Measurements from ENCODE around the gene DNAAF9.
"Not testable (repeated sequence)": the region's sequence is repeated elsewhere in the genome, so short reads cannot be mapped to it uniquely, and the experiment has no call there.

The DNAAF9 gene

DNA sequence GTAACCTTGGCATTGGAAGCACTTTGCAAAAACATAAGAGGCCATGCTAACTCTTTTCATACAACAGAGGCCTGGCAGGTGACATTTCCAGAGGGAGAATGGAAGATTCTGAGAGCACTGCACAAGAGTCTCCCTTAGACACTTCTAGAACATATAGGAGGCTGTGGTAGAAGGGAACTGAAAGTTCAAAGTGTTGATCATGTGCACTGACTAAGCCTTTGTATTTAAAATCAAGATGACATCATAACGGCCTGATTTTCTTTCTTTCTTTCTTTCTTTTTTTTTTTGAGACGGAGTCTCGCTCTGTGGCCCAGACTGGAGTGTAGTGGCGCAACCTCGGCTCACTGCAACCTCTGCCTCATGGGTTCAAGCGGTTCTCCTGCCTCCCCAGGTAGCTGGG lies 26.8 kb upstream of the DNAAF9 start:
- Histone ChIP-seq H4K20me1 (no peaks in the 10 kb centered on the region), H3K36me3 (no peaks in the 10 kb centered on the region), H3K4me1 (peaks cover 10 to 45% (median 20%) of the 10 kb centered on the region in 10 experiments; a peak in 19 of 20 replicates), H3K9me3 (replicated peaks in 1 of 11) (no peaks in the 10 kb centered on the region), H3K27ac (no peak overlapping the region; a peak in 2 of 22 replicates), H3K4me2 (peak overlapping the region in 3 of 11 experiments; percentile 29 to 76 (median 57); a peak in 6 of 22 replicates), H3K9ac (no peak overlapping the region), H3K27me3 (no peaks in the 10 kb centered on the region), H3K4me3 (no peak overlapping the region)
- TF ChIP-seq Cebpa-rat (IDR thresholded peaks at IDR 0.05), result no peak

DNA sequence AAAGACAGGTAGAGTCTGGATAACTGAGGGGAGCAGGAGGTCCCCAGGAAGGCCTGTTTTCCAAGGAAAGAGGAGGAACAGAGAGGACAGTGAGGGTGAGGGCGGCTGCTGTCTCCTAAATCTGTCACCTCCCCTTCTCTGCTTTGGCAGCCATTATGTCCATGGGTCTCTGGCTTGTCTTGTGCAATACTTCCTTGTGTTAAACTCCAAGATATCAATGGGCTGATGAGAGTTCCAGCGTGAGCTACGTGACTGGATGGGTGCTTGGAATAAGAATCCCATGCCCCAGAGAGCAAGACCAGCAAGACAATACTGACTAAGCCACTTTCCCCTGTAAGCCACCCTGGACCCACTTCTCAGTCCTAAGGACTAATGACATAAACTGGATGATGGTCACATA lies 26.3 kb upstream of the DNAAF9 start:
- no peaks in the 10 kb centered on the region for H4K20me1 ChIP-seq
- H3K9ac ChIP-seq, result no peak overlapping the region
- peak overlapping the region in 3 of 11 experiments; percentile 29 to 76 (median 57); a peak in 5 of 22 replicates for H3K4me2 ChIP-seq
- no peaks in the 10 kb centered on the region for H3K9me3 ChIP-seq (replicated peaks in 1 of 11)
- no peak overlapping the region for H3K27ac ChIP-seq
- H3K36me3 ChIP-seq, result no peaks in the 10 kb centered on the region
- H3K4me3 ChIP-seq, result no peak overlapping the region
- no peaks in the 10 kb centered on the region for H3K27me3 ChIP-seq
- H3K4me1 ChIP-seq, result peaks cover 10 to 50% (median 20%) of the 10 kb centered on the region in 10 experiments; a peak in 19 of 20 replicates
- 0 out of 22 replicates have a peak, but pooled peaks of 1 of the 11 experiments have one; percentile 20 for TF ChIP-seq Cebpa-rat (IDR thresholded peaks at IDR 0.05)

DNA sequence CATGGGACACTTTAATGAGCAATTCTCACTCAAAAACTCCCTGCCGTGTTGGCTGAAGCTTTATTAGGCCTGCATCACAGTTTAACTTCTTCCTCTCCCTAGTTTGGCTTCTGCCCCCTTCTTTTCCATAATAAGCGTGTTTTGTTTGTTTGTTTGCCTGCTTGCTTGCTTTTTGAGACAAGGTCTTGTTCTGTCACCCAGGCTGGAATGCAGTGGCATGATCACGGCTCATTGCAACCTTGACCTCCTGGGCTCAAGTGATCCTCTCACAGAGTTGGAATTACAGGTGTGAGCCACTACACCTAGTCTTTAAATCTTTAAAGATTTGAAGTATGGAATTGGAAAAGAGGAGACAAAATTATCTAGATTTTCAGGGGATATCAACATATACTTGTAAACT lies 25.4 kb upstream of the DNAAF9 start:
- no peaks in the 10 kb centered on the region for H3K27me3 ChIP-seq
- no peaks in the 10 kb centered on the region for H3K36me3 ChIP-seq
- no peak overlapping the region for H3K9ac ChIP-seq
- H3K4me3 ChIP-seq, result no peak overlapping the region
- H3K4me2 ChIP-seq, result no peak overlapping the region; a peak in 1 of 22 replicates
- no peaks in the 10 kb centered on the region for H4K20me1 ChIP-seq
- H3K9me3 ChIP-seq (replicated peaks in 1 of 11), result no peaks in the 10 kb centered on the region
- no peak for TF ChIP-seq Cebpa-rat (IDR thresholded peaks at IDR 0.05)
- no peak overlapping the region for H3K27ac ChIP-seq
- peaks cover 10 to 50% (median 20%) of the 10 kb centered on the region in 10 experiments; a peak in 19 of 20 replicates for H3K4me1 ChIP-seq

DNA sequence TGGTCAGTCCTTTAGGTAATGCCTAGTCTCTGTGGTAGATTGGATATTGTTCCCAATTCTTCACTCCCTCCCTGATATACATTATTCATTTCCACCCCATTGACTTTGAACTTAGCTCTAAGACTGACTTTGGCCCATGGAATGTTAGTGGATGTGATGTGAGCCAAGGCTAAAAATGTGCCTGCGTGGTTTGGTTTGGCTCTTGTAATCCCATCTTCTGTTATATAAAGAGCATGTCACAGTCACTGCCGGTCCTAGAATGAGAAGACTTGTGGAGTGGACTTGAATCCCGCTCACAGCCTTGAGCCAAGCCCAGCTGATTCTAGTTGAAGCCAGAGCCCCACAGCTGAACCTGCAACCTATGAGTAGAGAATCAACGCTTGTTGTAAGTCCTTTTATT lies 23.6 kb upstream of the DNAAF9 start:
- TF ChIP-seq Cebpa-rat (IDR thresholded peaks at IDR 0.05), result no peak
- Histone ChIP-seq H3K27ac (peak overlapping the region in 8 of 11 experiments; percentile 40 to 74 (median 54); a peak in 15 of 22 replicates), H3K4me1 (peaks cover 10 to 50% (median 20%) of the 10 kb centered on the region in 10 experiments; a peak in 19 of 20 replicates), H3K4me3 (no peak overlapping the region), H3K36me3 (no peaks in the 10 kb centered on the region), H3K27me3 (no peaks in the 10 kb centered on the region), H3K9me3 (replicated peaks in 1 of 11) (no peaks in the 10 kb centered on the region), H3K4me2 (peak overlapping the region; percentile 25 to 75 (median 52); a peak in 18 of 22 replicates), H3K9ac (peak overlapping the region in 2 of 11 experiments; percentile 24 to 53; a peak in 2 of 22 replicates), H4K20me1 (no peaks in the 10 kb centered on the region)

DNA sequence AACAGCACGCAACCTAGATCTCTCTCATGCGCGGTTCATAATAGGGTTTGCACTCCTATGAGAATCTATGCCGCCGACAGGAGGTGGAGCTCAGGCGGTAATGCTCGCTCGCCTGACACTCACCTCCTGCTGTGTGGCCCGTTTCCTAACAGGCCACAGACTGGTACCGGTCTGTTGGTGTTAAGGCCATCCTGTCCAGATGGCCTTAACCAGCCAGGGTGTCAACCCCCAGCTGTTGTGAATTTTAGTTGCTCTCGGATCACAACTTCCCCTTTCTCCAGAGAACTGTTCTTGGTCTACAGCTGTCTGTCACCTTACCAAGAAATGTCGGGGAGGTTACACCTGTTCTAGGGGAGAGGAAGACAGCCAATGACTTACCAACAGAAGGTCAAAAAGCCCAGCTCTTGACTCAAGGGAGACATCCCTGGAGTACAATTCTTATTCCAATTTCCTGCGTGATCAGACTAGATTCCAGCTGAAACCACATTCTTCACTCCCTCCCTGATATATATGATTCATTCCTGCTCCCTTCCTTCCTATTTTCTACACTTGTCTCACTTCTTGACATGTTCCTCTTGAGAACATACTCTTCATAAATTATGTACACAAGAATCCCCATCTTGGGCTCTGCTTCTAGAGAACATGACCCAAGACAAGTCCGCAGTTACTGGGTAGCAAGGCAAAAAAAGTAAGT lies 23.1 kb upstream of the DNAAF9 start:
- H3K27ac ChIP-seq, result peak overlapping the region in 9 of 11 experiments; percentile 15 to 74 (median 46); a peak in 15 of 22 replicates
- H3K9ac ChIP-seq, result peak overlapping the region in 2 of 11 experiments; percentile 24 to 53; a peak in 4 of 22 replicates
- no peaks in the 10 kb centered on the region for H4K20me1 ChIP-seq
- peak overlapping the region; percentile 25 to 75 (median 52); a peak in 21 of 22 replicates for H3K4me2 ChIP-seq
- TF ChIP-seq Cebpa-rat (IDR thresholded peaks at IDR 0.05), result no peak
- peaks cover 10 to 50% (median 20%) of the 10 kb centered on the region in 10 experiments; a peak in 19 of 20 replicates for H3K4me1 ChIP-seq
- no peaks in the 10 kb centered on the region for H3K9me3 ChIP-seq (replicated peaks in 1 of 11)
- no peaks in the 10 kb centered on the region for H3K36me3 ChIP-seq
- H3K27me3 ChIP-seq, result no peaks in the 10 kb centered on the region
- H3K4me3 ChIP-seq, result no peak overlapping the region; a peak in 1 of 20 replicates

DNA sequence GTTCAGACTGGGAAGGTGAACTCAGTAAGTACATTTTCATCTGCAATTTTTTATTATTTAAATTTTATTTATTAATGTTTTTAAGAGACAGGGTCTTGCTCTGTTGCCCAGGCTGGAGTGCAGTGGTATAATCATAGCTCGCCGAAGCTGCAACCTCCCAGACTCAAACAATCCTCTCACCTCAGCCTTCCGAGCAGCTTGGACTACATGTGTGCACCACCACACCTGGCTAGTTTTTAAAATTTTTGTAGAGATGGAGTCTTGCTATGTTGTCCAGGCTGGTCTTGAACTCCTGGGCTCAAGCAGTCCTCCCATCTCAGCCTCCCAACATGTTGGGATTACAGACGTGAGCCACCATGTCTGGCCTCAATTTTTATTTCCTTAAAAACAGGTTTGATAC lies 19.3 kb upstream of the DNAAF9 start:
- not testable (repeated sequence) for H3K27ac ChIP-seq, H4K20me1 ChIP-seq

DNA sequence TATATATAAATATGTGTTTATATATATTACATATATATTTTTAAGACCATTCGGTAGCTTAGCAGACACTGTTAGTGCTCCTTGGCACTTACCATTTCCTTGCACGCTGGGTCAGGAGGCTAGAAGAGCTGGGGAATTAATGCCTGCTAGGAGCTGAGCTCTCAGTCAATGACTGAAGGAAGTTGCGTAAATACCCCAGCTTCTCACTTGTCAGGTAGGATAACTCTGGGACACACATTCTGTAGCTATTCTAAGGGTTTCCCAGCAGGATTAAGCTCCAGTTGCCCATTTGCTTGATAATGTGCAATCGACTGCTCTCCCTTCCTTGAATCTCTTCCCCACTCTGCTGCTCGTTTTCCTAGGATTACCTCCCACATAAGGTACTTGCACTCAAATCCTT lies 15.7 kb upstream of the DNAAF9 start:
- Histone ChIP-seq H3K27ac (no peak overlapping the region), H3K9ac (no peak overlapping the region), H3K27me3 (no peaks in the 10 kb centered on the region), H3K4me2 (no peak overlapping the region), H3K36me3 (no peaks in the 10 kb centered on the region), H4K20me1 (no peaks in the 10 kb centered on the region), H3K4me3 (no peak overlapping the region), H3K4me1 (peaks cover 0 to 16% (median 8%) of the 10 kb centered on the region in 10 experiments; a peak in 12 of 20 replicates), H3K9me3 (replicated peaks in 1 of 11) (no peaks in the 10 kb centered on the region)
- TF ChIP-seq Cebpa-rat (IDR thresholded peaks at IDR 0.05), result no peak

More for the DNA sequence above, 19.3 kb upstream of the DNAAF9 start:
- H3K27me3 ChIP-seq; H3K4me3 ChIP-seq; H3K4me2 ChIP-seq; H3K36me3 ChIP-seq; H3K9me3 ChIP-seq (replicated peaks in 1 of 11); H3K9ac ChIP-seq: not testable (repeated sequence)
- peaks cover 10 to 30% (median 20%) of the 10 kb centered on the region in 10 experiments; a peak in 19 of 20 replicates for H3K4me1 ChIP-seq

DNA sequence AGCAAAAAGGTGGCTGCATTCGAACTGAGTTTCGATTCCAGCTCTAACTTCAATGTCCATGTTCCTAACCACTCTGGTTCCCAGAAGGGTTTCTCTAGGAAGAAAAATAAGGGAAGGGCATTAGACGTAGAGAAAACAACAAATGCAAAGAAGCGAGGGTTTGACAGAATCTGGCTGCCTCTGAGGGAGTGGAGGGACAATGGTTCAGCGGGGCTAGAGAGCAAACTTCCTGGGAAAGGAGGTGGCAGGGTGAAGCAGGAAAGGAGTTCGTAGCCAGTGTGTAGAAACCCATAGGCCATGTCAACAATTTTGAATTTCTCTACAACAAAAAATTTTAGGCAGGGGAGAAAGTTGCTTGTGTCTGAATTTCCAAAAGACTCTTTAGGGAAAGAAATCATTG lies 14.5 kb upstream of the DNAAF9 start:
- no peaks in the 10 kb centered on the region for H3K36me3 ChIP-seq
- H3K4me3 ChIP-seq, result no peak overlapping the region
- H3K9me3 ChIP-seq (replicated peaks in 1 of 11), result peaks cover 0 to under 1% (median 0%) of the 10 kb centered on the region in 11 experiments; a peak in 2 of 22 replicates
- no peak overlapping the region for H3K4me2 ChIP-seq
- no peak overlapping the region for H3K9ac ChIP-seq
- peaks cover 0 to 16% (median 8%) of the 10 kb centered on the region in 10 experiments; a peak in 12 of 20 replicates for H3K4me1 ChIP-seq
- TF ChIP-seq Cebpa-rat (IDR thresholded peaks at IDR 0.05), result no peak
- H4K20me1 ChIP-seq, result no peaks in the 10 kb centered on the region
- H3K27ac ChIP-seq, result no peak overlapping the region
- H3K27me3 ChIP-seq, result no peaks in the 10 kb centered on the region

DNA sequence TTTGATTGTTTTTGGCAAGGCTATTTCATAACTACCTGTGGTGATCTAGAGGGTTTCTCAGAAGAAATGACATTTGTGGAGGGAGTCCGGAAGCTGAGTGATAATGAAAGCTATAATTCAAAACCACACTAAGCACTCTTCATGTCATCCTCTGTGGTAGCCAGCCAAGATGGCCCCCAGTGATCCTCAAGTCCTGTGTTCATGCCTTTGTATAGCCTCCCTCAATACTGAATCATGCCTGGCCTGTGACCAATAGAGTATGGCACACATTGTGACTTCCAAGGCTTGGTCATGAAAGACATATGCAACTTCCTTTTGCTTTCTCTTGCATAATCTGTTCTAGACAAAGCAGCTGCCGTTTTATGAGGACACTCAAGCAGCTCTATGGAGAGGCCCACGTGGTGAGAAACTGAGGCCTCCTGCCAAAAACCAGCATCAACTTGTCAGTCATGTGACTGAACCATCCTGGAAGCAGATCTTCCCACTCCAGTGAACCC lies 12.8 kb upstream of the DNAAF9 start:
- H3K4me1 ChIP-seq, result peaks cover 0 to 16% (median 8%) of the 10 kb centered on the region in 10 experiments; a peak in 12 of 20 replicates
- no peak overlapping the region for H3K4me3 ChIP-seq
- TF ChIP-seq Cebpa-rat (IDR thresholded peaks at IDR 0.05), result peak in 5 of 11 experiments; percentile 17 to 70 (median 49); a peak in 5 of 22 replicates
- H3K4me2 ChIP-seq, result peak overlapping the region in 9 of 11 experiments; percentile 10 to 71 (median 34); a peak in 14 of 22 replicates
- peaks cover 0 to 18% (median 9%) of the 10 kb centered on the region in 11 experiments; a peak in 14 of 22 replicates for H3K9me3 ChIP-seq (replicated peaks in 1 of 11)
- peak overlapping the region in 6 of 11 experiments; percentile 6 to 61 (median 40); a peak in 13 of 22 replicates for H3K27ac ChIP-seq
- H4K20me1 ChIP-seq, result no peaks in the 10 kb centered on the region
- no peaks in the 10 kb centered on the region for H3K27me3 ChIP-seq
- no peaks in the 10 kb centered on the region for H3K36me3 ChIP-seq
- H3K9ac ChIP-seq, result no peak overlapping the region

DNA sequence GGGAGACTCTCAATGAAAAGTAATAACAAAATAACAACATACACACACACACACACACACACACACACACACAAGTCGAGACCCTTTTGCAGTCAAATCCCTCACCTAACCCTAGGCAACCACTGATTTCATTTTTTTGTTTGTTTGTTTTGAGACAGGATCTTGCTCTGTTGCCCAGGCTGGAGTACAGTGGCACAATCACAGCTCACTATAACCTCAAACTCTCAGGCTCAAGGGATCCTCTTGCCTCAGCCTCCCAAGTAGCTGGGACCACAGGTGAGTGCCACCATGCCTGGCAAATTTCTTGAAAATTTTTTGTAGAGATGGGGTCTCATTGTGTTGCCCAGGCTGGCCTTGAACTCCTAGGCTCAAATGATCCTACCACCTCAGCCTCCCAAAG lies 10.7 kb upstream of the DNAAF9 start:
- not testable (repeated sequence) for H3K9ac ChIP-seq, H3K27ac ChIP-seq, H3K4me2 ChIP-seq, H3K36me3 ChIP-seq, H3K4me3 ChIP-seq, H3K27me3 ChIP-seq, H4K20me1 ChIP-seq
- Histone ChIP-seq H3K4me1 (peaks cover 0 to 16% (median 8%) of the 10 kb centered on the region in 10 experiments; a peak in 12 of 20 replicates), H3K9me3 (replicated peaks in 1 of 11) (peaks cover 6 to 25% (median 13%) of the 10 kb centered on the region in 11 experiments; a peak in 14 of 22 replicates)
